Measurements from ENCODE around the gene EHBP1.

Gene EHBP1

GRCh38 chr2:62956651-62957050 lies 251.1 kb downstream of the EHBP1 start:
- DNase-seq (ENCODE audit: low read depth in 3 of 3) = no peak

GRCh38 chr2:62958206-62958605 lies 252.7 kb downstream of the EHBP1 start:
- no peak for DNase-seq (ENCODE audit: low read depth in 3 of 3)

- DNase-seq (ENCODE audit: low read depth in 3 of 3) = no peak
Measured at GRCh38 chr2:62964050-62964449, 258.5 kb downstream of the EHBP1 start.

GRCh38 chr2:62964671-62965070 lies 259.2 kb downstream of the EHBP1 start:
- DNase-seq (ENCODE audit: low read depth in 3 of 3) = no peak

- DNase-seq (ENCODE audit: low read depth in 3 of 3) = no peak
Measured at GRCh38 chr2:62966991-62967390, 261.5 kb downstream of the EHBP1 start.

GRCh38 chr2:62968168-62968567 lies 262.7 kb downstream of the EHBP1 start:
- no peak for DNase-seq (ENCODE audit: low read depth in 3 of 3)

- no peak for DNase-seq (ENCODE audit: low read depth in 3 of 3)
Measured at GRCh38 chr2:62968668-62969067, 263.2 kb downstream of the EHBP1 start.

GRCh38 chr2:62971936-62972335 lies 266.4 kb downstream of the EHBP1 start:
- no peak for DNase-seq (ENCODE audit: low read depth in 3 of 3)

- no peak for DNase-seq (ENCODE audit: low read depth in 3 of 3)
Measured at GRCh38 chr2:62972601-62973000, 267.1 kb downstream of the EHBP1 start.

GRCh38 chr2:62974999-62975398 lies 269.5 kb downstream of the EHBP1 start:
- no peak for DNase-seq (ENCODE audit: low read depth in 3 of 3)

GRCh38 chr2:62991605-62992004 lies 286.1 kb downstream of the EHBP1 start:
- DNase-seq (ENCODE audit: low read depth in 3 of 3) = no peak

- no peak for DNase-seq (ENCODE audit: low read depth in 3 of 3)
Measured at GRCh38 chr2:62992561-62992960, 287.0 kb downstream of the EHBP1 start.

- DNase-seq (ENCODE audit: low read depth in 3 of 3) = no peak
Measured at GRCh38 chr2:62994206-62994605, 288.7 kb downstream of the EHBP1 start.

- no peak for DNase-seq (ENCODE audit: low read depth in 3 of 3)
Measured at GRCh38 chr2:62996534-62997186, 291.1 kb downstream of the EHBP1 start.

GRCh38 chr2:62998949-62999348 lies 293.4 kb downstream of the EHBP1 start:
- no peak for DNase-seq (ENCODE audit: low read depth in 3 of 3)

GRCh38 chr2:62999905-63000304 lies 294.4 kb downstream of the EHBP1 start:
- DNase-seq (ENCODE audit: low read depth in 3 of 3) = no peak

- no peak for DNase-seq (ENCODE audit: low read depth in 3 of 3)
Measured at GRCh38 chr2:63000801-63001200, 295.3 kb downstream of the EHBP1 start.

- DNase-seq (ENCODE audit: low read depth in 3 of 3) = no peak
Measured at GRCh38 chr2:63001576-63001975, 296.1 kb downstream of the EHBP1 start.

- no peak for DNase-seq (ENCODE audit: low read depth in 3 of 3)
Measured at GRCh38 chr2:63003351-63003750, 297.8 kb downstream of the EHBP1 start.

- DNase-seq (ENCODE audit: low read depth in 3 of 3) = no peak
Measured at GRCh38 chr2:63007813-63008458, 302.4 kb downstream of the EHBP1 start.

GRCh38 chr2:63008838-63009237 lies 303.3 kb downstream of the EHBP1 start:
- DNase-seq (ENCODE audit: low read depth in 3 of 3) = no peak

GRCh38 chr2:63009490-63009889 lies 304.0 kb downstream of the EHBP1 start:
- DNase-seq (ENCODE audit: low read depth in 3 of 3) = no peak

- no peak for DNase-seq (ENCODE audit: low read depth in 3 of 3)
Measured at GRCh38 chr2:63012541-63012940, 307.0 kb downstream of the EHBP1 start.

- DNase-seq (ENCODE audit: low read depth in 3 of 3) = no peak
Measured at GRCh38 chr2:63013438-63013837, 307.9 kb downstream of the EHBP1 start.

Data from stimulated activated CD4-positive, alpha-beta T cell treated with anti-CD3 and anti-CD28 coated beads, TNF-alpha, amount 100 ng/mL, for 48 hours (primary cell).